HepG2 (cell line): Measurements from ENCODE around the gene SMAP2. TPM values are rescaled to one million over a fixed set of nuclear protein-coding genes. Genes with fewer than 3 reads are reported as not detected.
A peak's percentile ranks its signal among the peaks of the same experiment; 100 is the strongest.

Experiments
- ATAC-seq: fragments of 200-7000 bp; cut with Tn5 transposase; 3 replicates; pipeline ENCODE4 v1.9.1; 2020; ENCODE audit warnings: mild to moderate bottlenecking, moderate library complexity
- BruUV-seq: library from RNA; stranded (reverse); fragments of 400-500 nt; replicated peaks from 2 replicates; lab custom pipeline; 2021; lab: Mats Ljungman, UMichigan
- CTCF ChIA-PET: fragments of 300-600 bp; formaldehyde crosslinking; extraction: SDS; loops from one replicate; lab custom pipeline; 2021; ENCODE audit warnings: low total read pairs, inconsistent platforms, low intra/inter-chr PET ratio; lab: Yijun Ruan, JAX
- POLR2A ChIA-PET: fragments of 350-600 bp; sonication (Branson Sonifier 250); formaldehyde crosslinking; loops from one replicate; lab custom pipeline; 2020; ENCODE audit warnings: antibody characterized with exemption, inconsistent platforms; lab: Yijun Ruan, JAX
- DNase-seq: peaks from one replicate; pipeline ENCODE4 v3.0.0-alpha.2; 2015; ENCODE audit warnings: low spot score
- FAIRE-seq: peaks from 3 replicates; lab custom pipeline; 2011; peaks lifted over from hg19 to GRCh38; lab: Jason Lieb, UNC
- H2AFZ ChIP-seq: one replicate; pipeline ENCODE4 v1.6.1; 2011; ENCODE audit warnings: low read length, inconsistent platforms
- H3K27ac ChIP-seq: fragments of 300-600 bp; 3 replicates; pipeline ENCODE4 v1.8.0; 2011; ENCODE audit warnings: mixed run types, mild to moderate bottlenecking, mixed read lengths, low read length, inconsistent platforms; ENCODE audit not compliant: insufficient read depth; ENCODE audit errors: extremely low read length
- H3K27me3 ChIP-seq, 2 experiments: fragments of 200-600 bp in 1 of 2; 2 replicates in 1 of 2; 3 replicates in 1 of 2; pipeline versions ENCODE4 v1.6.0 to v1.8.0; 2011; ENCODE audit warnings: low read length in 2 of 2, mild to moderate bottlenecking in 2 of 2, moderate library complexity in 2 of 2, inconsistent platforms in 1 of 2; ENCODE audit not compliant: insufficient read depth in 2 of 2, control insufficient read depth in 1 of 2
- H3K36me3 ChIP-seq, 2 experiments: fragments of 200-600 bp in 1 of 2; replicated peaks in 1 of 2; 2 replicates in 1 of 2; 3 replicates in 1 of 2; pipeline versions ENCODE4 v1.5.1 to v1.8.0; 2011; ENCODE audit warnings: low read length in 2 of 2, inconsistent platforms in 1 of 2; ENCODE audit not compliant: insufficient read depth in 2 of 2, control insufficient read depth in 1 of 2
- H3K4me1 ChIP-seq: 2 replicates; pipeline ENCODE4 v1.5.1; 2012; ENCODE audit warnings: low read length, inconsistent platforms; ENCODE audit not compliant: insufficient read depth
- H3K4me2 ChIP-seq: 2 replicates; pipeline ENCODE4 v1.6.0; 2011; ENCODE audit warnings: low read depth, low read length, inconsistent platforms
- H3K4me3 ChIP-seq, 3 experiments: fragments of 200-600 bp in 1 of 3; sonication (generic), shearing (Covaris generic) in 1 of 3; replicated peaks in 1 of 3; 2 replicates each; pipeline ENCODE4 v1.5.1; 2011 to 2016; ENCODE audit warnings: low read length in 3 of 3, inconsistent platforms in 2 of 3, low read depth in 2 of 3, mild to moderate bottlenecking in 2 of 3, control low read depth in 1 of 3, mixed read lengths in 1 of 3; ENCODE audit not compliant: insufficient read depth in 1 of 3
- H3K79me2 ChIP-seq: one replicate; pipeline ENCODE4 v1.6.1; 2011; ENCODE audit warnings: low read length, inconsistent platforms; ENCODE audit not compliant: insufficient read depth
- H3K9ac ChIP-seq: 2 replicates; pipeline ENCODE4 v1.6.0; 2011; ENCODE audit warnings: mild to moderate bottlenecking, low read depth, low read length, inconsistent platforms; ENCODE audit not compliant: insufficient read depth
- H3K9me3 ChIP-seq: 2 replicates; pipeline ENCODE4 v1.5.1; 2012; ENCODE audit warnings: mild to moderate bottlenecking, low read length
- H4K20me1 ChIP-seq: 2 replicates; pipeline ENCODE4 v1.6.0; 2011; ENCODE audit warnings: inconsistent platforms, mild to moderate bottlenecking, low read length, moderate library complexity; ENCODE audit not compliant: insufficient read depth
- AKNA ChIP-seq: sonication (generic); formaldehyde crosslinking; IDR thresholded peaks from 2 replicates; pipeline ENCODE4 v1.4.0; 2020; ENCODE audit warnings: missing genetic modification reagents, borderline replicate concordance
- CBX5 ChIP-seq: sonication (generic); formaldehyde crosslinking; IDR thresholded peaks from 2 replicates; pipeline ENCODE4 v1.4.0; 2020; ENCODE audit warnings: missing genetic modification reagents, borderline replicate concordance
- HNRNPH1 ChIP-seq: fragments of 200-400 bp; formaldehyde crosslinking; optimal IDR thresholded peaks from 2 replicates; pipeline ENCODE3; 2017; ENCODE audit warnings: mild to moderate bottlenecking, low read depth, low read length
- MTA3 ChIP-seq: sonication (generic); formaldehyde crosslinking; IDR thresholded peaks from 2 replicates; pipeline ENCODE4 v1.4.0; 2020; ENCODE audit warnings: missing genetic modification reagents
- PRMT3 ChIP-seq: sonication (generic); formaldehyde crosslinking; IDR thresholded peaks from 2 replicates; pipeline ENCODE4 v1.8.1; 2022; ENCODE audit warnings: low read depth, mild to moderate bottlenecking, moderate library complexity, missing genetic modification reagents, borderline replicate concordance
- ZNF274 ChIP-seq: sonication (generic); formaldehyde crosslinking; IDR thresholded peaks from 2 replicates; pipeline ENCODE4 v1.5.1; 2020; ENCODE audit warnings: mild to moderate bottlenecking, missing genetic modification reagents
- ZNF280D ChIP-seq: sonication (generic); formaldehyde crosslinking; IDR thresholded peaks from 2 replicates; pipeline ENCODE4 v1.5.1; 2020; ENCODE audit warnings: mild to moderate bottlenecking, missing genetic modification reagents
- ZNF577 ChIP-seq: sonication (generic); formaldehyde crosslinking; IDR thresholded peaks from 2 replicates; pipeline ENCODE4 v1.4.0; 2020; ENCODE audit warnings: mild to moderate bottlenecking, low read depth, missing genetic modification reagents, borderline replicate concordance
- ZNF75D ChIP-seq: sonication (generic); formaldehyde crosslinking; IDR thresholded peaks from 2 replicates; pipeline ENCODE4 v1.8.1; 2023; ENCODE audit warnings: missing genetic modification reagents, mild to moderate bottlenecking, borderline replicate concordance
- WGBS: methylation state at CpG from one replicate; pipeline ENCODE4 v1.1.6; 2017; ENCODE audit warnings: low lambda C conversion rate; 5-methylcytosine and 5-hydroxymethylcytosine counted together
- in situ Hi-C: cut with HindIII; loops from 2 replicates; pipeline ENCODE4 v1.10.0; 2017; ENCODE audit warnings: low pct_unique_long_range_greater_than_20kb; ENCODE audit not compliant: extremely low pct_ligation_motif_present
- intact Hi-C: fragments of 100-400 bp; cut with micrococcal nuclease; formaldehyde crosslinking; loops from one replicate; pipeline ENCODE4 v1.10.0; 2022; ENCODE audit not compliant: unreplicated experiment
- polyA plus RNA-seq, 8 experiments: library from polyadenylated mRNA; depleted of rRNA in 3 of 8; stranded (reverse) in 7 of 8; unstranded in 1 of 8; fragments of >200 nt; fragmentation: Illumina TruSeq in 4 of 8; extraction: Trizol in 4 of 8; gene quantifications; 2 replicates each; pipeline versions ENCODE4 v1.2.1 to v1.2.3, GENCODE V29; 2011 to 2016; ENCODE audit warnings: low read depth in 4 of 8, missing spikeins in 1 of 8, mixed read lengths in 1 of 8; ENCODE audit not compliant: insufficient read depth in 1 of 8
- total RNA-seq, 5 experiments: library from RNA; depleted of rRNA; stranded (reverse); fragments of >200 nt; fragmentation: Illumina TruSeq; extraction: Trizol; gene quantifications; 2 replicates each; pipeline ENCODE4 v1.2.3, GENCODE V29; 2016; ENCODE audit warnings: low read depth in 1 of 5

Gene SMAP2
- total and polyA plus RNA-seq, 2 of the 13 experiments (the other 11 are each of a cell fraction or from before 2014, with no cell fraction given) = 19.0 to 22.3 TPM

DNA sequence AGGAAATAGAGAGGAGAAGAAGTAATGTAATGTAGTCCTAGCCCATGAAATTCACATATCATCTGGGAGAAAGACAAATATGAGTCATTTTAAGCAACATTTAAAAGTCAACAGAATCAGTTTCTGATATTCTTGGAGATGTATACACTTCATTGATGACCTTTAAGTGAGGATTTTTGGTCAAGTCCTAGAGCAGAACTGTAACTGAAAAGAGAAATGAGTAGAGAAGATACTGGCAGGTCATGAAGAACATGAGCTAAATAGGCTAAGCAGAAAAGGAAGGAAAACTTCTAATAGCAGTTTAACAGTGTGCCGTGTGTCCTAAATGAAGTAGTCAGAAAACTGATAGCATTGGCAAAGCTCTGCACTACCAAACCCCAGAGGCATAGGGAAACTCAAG, 81.3 kb downstream of the SMAP2 start:
- Histone ChIP-seq H3K9me3 (peaks cover 65% of the 10 kb centered on the region), H2AFZ (no peak overlapping the region), H3K4me2 (no peak overlapping the region), H3K79me2 (peaks cover 20% of the 10 kb centered on the region), H3K9ac (no peak overlapping the region), H3K36me3 (peaks cover 11 to 60% of the 10 kb centered on the region in 2 experiments), H4K20me1 (no peaks in the 10 kb centered on the region), H3K27me3 (no peaks in the 10 kb centered on the region; a peak in 2 of 5 replicates), H3K27ac (no peak overlapping the region), H3K4me1 (peaks cover 17% of the 10 kb centered on the region), H3K4me3 (no peak overlapping the region)
- DNase-seq (no peak), FAIRE-seq (no peak), ATAC-seq (no peak)
- 88% methylated on average over 1 of the region's 1 CpG for WGBS
- BruUV-seq = no TSS peak
- no peak for TF ChIP-seq HNRNPH1
- no peak for TF ChIP-seq PRMT3 (CRISPR knock-in tag)
- no peak for TF ChIP-seq ZNF577
- no peak for TF ChIP-seq MTA3 (CRISPR knock-in tag)
- no peak for TF ChIP-seq ZNF75D
- in situ Hi-C loops (no loop called here), intact Hi-C loops (no loop called here)
- ChIA-PET POLR2A (no interaction called here), CTCF (no interaction called here)

DNA sequence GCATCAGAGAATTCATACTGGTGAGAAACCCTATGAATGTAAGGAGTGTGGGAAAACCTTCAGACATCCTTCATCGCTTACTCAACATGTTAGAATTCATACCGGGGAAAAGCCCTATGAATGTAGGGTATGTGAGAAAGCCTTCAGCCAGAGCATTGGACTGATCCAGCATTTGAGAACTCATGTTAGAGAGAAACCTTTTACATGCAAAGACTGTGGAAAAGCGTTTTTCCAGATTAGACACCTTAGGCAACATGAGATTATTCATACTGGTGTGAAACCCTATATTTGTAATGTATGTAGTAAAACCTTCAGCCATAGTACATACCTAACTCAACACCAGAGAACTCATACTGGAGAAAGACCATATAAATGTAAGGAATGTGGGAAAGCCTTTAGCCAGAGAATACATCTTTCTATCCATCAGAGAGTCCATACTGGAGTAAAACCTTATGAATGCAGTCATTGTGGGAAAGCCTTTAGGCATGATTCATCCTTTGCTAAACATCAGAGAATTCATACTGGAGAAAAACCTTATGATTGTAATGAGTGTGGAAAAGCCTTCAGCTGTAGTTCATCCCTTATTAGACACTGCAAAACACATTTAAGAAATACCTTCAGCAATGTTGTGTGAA, 89.5 kb downstream of the SMAP2 start:
- no peak overlapping the region for H2AFZ ChIP-seq
- peaks cover 99% of the 10 kb centered on the region for H3K9me3 ChIP-seq
- no peaks in the 10 kb centered on the region for H3K79me2 ChIP-seq
- no peaks in the 10 kb centered on the region for H3K27me3 ChIP-seq
- no peak for ATAC-seq
- no peak for DNase-seq
- in situ Hi-C loops = no loop called here
- no peak overlapping the region for H3K4me3 ChIP-seq
- no peaks in the 10 kb centered on the region for H3K4me1 ChIP-seq
- WGBS = 92% methylated on average over 3 of the region's 3 CpGs
- no peak overlapping the region for H3K27ac ChIP-seq
- TF ChIP-seq AKNA (no peak), CBX5 (0 out of 2 replicates have a peak, but pooled peaks have one; percentile 19), ZNF274 (CRISPR knock-in tag) (peak; percentile 100), ZNF280D (CRISPR knock-in tag) (peak; percentile 65; the same call in 1 of the 2 replicates)
- TF ChIP-seq, all 625 proteins: peak for 3
- peaks cover 4 to 45% of the 10 kb centered on the region in 2 experiments; a peak in 4 of 5 replicates for H3K36me3 ChIP-seq
- BruUV-seq = no TSS peak
- H4K20me1 ChIP-seq = no peaks in the 10 kb centered on the region
- H3K9ac ChIP-seq = no peak overlapping the region
- ChIA-PET CTCF (no interaction called here), POLR2A (no interaction called here)
- no peak overlapping the region for H3K4me2 ChIP-seq
- no peak for FAIRE-seq
- intact Hi-C loops = no loop called here
